ENCODE data around the gene RPTOR.

The RPTOR gene

DNA sequence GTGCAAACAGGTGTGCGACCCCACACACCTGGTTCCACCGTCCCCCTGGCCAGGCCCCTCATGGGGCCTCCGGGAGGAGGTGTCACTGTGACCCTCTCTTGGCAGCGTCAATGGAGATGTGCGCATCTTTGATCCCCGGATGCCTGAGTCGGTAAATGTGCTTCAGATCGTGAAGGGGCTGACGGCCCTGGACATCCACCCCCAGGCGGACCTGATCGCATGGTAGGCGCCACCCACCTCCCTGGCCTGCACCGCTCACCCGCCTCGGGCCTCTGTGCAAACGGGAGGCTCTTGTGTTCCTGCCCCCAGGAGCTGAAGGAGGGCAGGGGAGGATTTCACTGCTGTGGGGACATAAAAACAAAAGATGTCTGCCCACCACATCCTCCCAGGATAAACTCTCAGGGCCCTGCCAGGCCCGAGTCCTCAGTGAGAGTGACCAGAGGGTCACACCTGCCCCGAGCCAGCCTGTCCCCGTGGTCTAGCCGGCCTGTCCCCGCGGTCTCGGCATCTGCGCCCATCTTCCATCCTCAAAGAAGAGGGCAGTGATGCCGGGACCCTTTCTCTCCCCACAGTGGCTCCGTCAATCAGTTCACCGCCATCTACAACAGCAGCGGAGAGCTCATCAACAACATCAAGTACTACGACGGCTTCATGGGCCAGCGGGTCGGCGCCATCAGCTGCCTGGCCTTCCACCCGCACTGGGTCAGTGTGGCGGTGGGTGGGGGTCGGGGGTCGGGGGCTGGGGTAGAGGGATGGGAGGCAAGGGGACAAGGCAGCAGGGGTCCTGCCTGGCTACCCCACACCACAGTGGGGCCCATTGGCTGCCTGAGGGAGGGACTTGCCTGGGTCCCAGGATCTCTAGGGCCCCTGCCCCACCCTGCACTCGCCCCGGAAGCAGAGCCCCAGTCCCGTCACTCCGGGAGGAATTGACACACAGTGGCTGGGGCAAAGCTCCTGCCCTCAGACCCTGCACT, 418.0 kb downstream of the RPTOR start:
- DNase-seq (ENCODE audit: low read depth, low spot score), result no peak
- H3K27ac ChIP-seq, result no peak overlapping the region
- no peaks in the 10 kb centered on the region for H3K36me3 ChIP-seq (ENCODE audit: insufficient read depth, low read length)
- H3K4me3 ChIP-seq, result no peak overlapping the region
- H3K9ac ChIP-seq (ENCODE audit: insufficient read length), result no peak overlapping the region
- H3K9me3 ChIP-seq (ENCODE audit: low read depth, low read length), result no peaks in the 10 kb centered on the region
- no peak for TF ChIP-seq EZH2 (IDR thresholded peaks at IDR 0.05)
- no peak for TF ChIP-seq FOXP2 (optimal IDR thresholded peaks at IDR 0.05; ENCODE audit: control extremely low read depth, extremely low read length, insufficient read depth)
- TF ChIP-seq POLR2AphosphoS5 (IDR thresholded peaks at IDR 0.05; ENCODE audit: borderline replicate concordance, low read depth, low read length), result no peak

DNA sequence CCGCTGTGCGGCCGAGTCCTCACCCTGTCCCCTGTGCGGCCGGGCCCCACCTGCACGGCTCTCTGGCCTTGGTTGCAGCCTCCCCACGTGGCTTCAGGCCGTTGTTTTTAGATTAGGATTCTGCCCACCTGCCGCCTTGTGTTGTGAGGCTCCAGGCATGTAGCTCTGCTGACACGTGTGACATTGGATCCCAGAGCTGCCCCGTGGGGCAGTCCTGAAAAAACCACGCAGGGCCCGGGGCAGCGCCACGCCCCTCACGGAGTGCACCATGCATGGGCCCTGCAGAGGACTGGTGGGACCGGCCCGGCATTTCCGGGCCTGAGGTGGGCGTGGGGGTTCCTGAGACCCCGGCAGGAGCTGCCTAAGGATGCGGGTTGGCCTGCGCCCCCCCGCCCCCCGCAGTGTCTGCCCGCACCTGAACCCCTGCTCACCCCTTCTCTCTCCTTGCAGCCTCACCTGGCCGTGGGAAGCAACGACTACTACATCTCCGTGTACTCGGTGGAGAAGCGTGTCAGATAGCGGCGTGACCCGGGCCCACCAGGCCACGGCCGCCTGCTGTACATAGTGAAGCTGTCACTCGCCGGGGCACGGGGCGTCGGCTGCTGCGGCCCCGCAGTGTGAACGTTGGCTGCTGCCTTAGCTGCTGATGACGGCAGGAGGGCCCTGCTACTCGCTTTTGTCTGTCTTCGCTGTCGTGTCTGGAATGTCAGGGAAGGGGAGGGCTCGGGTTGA, 419.3 kb downstream of the RPTOR start:
- Histone ChIP-seq H3K4me3 (no peak overlapping the region), H3K9ac (ENCODE audit: insufficient read length) (no peak overlapping the region), H3K9me3 (ENCODE audit: low read depth, low read length) (no peaks in the 10 kb centered on the region), H3K36me3 (ENCODE audit: insufficient read depth, low read length) (no peaks in the 10 kb centered on the region), H3K27ac (no peak overlapping the region)
- no peak for TF ChIP-seq EZH2 (IDR thresholded peaks at IDR 0.05)
- TF ChIP-seq FOXP2 (optimal IDR thresholded peaks at IDR 0.05; ENCODE audit: control extremely low read depth, extremely low read length, insufficient read depth), result no peak
- no peak for TF ChIP-seq POLR2AphosphoS5 (IDR thresholded peaks at IDR 0.05; ENCODE audit: borderline replicate concordance, low read depth, low read length)
- no peak for DNase-seq (ENCODE audit: low read depth, low spot score)

- no peaks in the 10 kb centered on the region for H3K36me3 ChIP-seq (ENCODE audit: insufficient read depth, low read length)
- H3K9me3 ChIP-seq (ENCODE audit: low read depth, low read length), result no peaks in the 10 kb centered on the region
- no peak overlapping the region for H3K4me3 ChIP-seq
- H3K9ac ChIP-seq (ENCODE audit: insufficient read length), result no peak overlapping the region
- H3K27ac ChIP-seq, result no peak overlapping the region
- DNase-seq (ENCODE audit: low read depth, low spot score), result no peak
- TF ChIP-seq EZH2 (IDR thresholded peaks at IDR 0.05), result no peak
- TF ChIP-seq FOXP2 (optimal IDR thresholded peaks at IDR 0.05; ENCODE audit: control extremely low read depth, extremely low read length, insufficient read depth), result no peak
- TF ChIP-seq POLR2AphosphoS5 (IDR thresholded peaks at IDR 0.05; ENCODE audit: borderline replicate concordance, low read depth, low read length), result no peak
Observed at GRCh38 chr17:80964544-80964856, 419.9 kb downstream of the RPTOR start.

DNA sequence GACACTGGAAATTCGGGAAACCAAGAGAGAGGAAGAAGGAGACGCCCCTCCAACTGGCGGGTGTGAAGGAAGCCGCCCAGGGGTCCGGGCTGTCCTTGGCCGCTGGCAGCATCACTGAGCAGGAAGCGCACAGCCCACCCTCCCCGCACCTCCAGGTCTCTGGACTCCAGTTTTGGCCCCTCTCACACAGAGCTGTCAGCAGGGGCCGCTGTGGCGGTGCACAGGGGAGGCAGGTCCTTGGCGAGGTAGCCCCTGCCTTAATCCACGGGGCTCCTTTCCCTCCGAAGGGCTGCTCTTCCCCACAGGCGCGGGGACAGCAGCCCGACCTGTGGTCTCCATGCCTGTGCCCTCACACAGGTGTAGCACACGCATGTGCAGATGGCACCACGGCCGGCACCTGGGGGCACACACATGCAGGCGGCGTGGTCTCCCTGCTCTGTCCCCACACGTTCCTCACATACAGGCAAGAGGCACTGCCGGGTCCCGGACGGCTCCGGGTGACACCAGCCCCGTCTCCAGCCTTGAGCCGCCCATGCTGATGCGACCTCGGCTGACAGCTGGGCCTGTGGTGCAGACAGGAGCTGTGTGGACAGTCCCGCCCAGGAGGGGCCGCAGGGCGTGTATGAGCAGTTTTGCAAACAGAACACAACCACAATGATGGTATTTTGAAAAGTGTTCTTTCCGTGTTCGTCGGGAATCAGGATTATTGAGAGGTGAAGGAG, 420.4 kb downstream of the RPTOR start:
- Histone ChIP-seq H3K4me3 (no peak overlapping the region), H3K9me3 (ENCODE audit: low read depth, low read length) (no peaks in the 10 kb centered on the region), H3K27ac (no peak overlapping the region), H3K9ac (ENCODE audit: insufficient read length) (no peak overlapping the region), H3K36me3 (ENCODE audit: insufficient read depth, low read length) (no peaks in the 10 kb centered on the region)
- TF ChIP-seq EZH2 (IDR thresholded peaks at IDR 0.05), result no peak
- DNase-seq (ENCODE audit: low read depth, low spot score), result no peak

DNA sequence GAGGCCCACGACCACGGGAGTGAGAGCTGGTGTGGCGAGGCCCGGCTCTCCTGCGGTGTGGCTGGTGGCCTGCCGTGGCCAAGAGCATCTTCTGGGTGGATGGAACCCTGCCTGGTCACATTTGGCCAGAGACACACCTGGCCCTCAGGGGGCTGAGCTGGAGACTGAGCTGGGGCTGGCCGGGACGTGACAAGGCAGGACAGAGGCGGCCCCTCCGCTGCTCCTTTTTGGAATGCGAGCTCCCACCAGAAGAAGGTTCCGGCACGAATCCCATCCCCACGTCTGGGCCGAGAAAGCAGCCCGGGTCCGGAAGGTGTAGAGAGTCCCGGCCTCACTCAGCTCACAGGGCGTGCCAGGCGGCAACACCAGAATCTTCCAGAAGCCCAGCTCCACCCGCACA, 421.0 kb downstream of the RPTOR start:
- TF ChIP-seq FOXP2 (optimal IDR thresholded peaks at IDR 0.05; ENCODE audit: control extremely low read depth, extremely low read length, insufficient read depth) (no peak), POLR2AphosphoS5 (IDR thresholded peaks at IDR 0.05; ENCODE audit: borderline replicate concordance, low read depth, low read length) (0 out of 2 replicates have a peak, but pooled peaks have one; percentile 5)
- H3K9me3 ChIP-seq (ENCODE audit: low read depth, low read length), result no peaks in the 10 kb centered on the region
- DNase-seq (ENCODE audit: low read depth, low spot score), result no peak
- no peak overlapping the region for H3K4me3 ChIP-seq
- H3K36me3 ChIP-seq (ENCODE audit: insufficient read depth, low read length), result no peaks in the 10 kb centered on the region
- no peak overlapping the region for H3K27ac ChIP-seq
- H3K9ac ChIP-seq (ENCODE audit: insufficient read length), result no peak overlapping the region

DNA sequence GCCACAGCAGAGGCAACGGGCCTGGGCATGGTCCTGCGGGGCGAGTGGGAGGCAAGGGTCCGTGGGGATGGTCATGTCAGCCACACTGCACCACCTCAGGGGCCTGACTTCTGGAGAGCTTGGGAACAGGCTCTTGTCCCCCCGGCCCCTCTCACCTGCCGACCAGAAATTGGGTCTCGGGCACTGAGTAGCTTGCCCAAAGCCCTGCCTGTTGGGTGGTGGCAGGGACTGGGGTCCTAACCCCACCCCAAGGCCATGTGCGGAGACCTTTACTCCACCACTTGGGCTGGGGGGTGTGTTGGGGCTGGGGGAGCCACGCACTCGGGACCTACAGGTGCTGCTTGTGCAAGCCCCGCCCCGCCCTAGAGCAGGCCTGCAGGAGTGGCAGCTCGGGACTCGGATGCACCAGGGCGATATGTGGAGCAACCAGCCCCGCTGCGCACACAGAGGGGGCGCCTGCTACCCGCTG, 422.8 kb downstream of the RPTOR start:
- no peak overlapping the region for H3K4me3 ChIP-seq
- no peak for DNase-seq (ENCODE audit: low read depth, low spot score)
- TF ChIP-seq POLR2AphosphoS5 (IDR thresholded peaks at IDR 0.05; ENCODE audit: borderline replicate concordance, low read depth, low read length), result peak; percentile 15; the same call in 1 of the 2 replicates
- TF ChIP-seq EZH2 (IDR thresholded peaks at IDR 0.05), result no peak
- no peaks in the 10 kb centered on the region for H3K9me3 ChIP-seq (ENCODE audit: low read depth, low read length)
- no peaks in the 10 kb centered on the region for H3K36me3 ChIP-seq (ENCODE audit: insufficient read depth, low read length)
- H3K27ac ChIP-seq, result no peak overlapping the region
- H3K9ac ChIP-seq (ENCODE audit: insufficient read length), result no peak overlapping the region

GRCh38 chr17:80968602-80969029, 424.0 kb downstream of the RPTOR start:
- no peak overlapping the region for H3K27ac ChIP-seq
- no peak overlapping the region for H3K9ac ChIP-seq (ENCODE audit: insufficient read length)
- H3K9me3 ChIP-seq (ENCODE audit: low read depth, low read length), result no peaks in the 10 kb centered on the region
- no peak for DNase-seq (ENCODE audit: low read depth, low spot score)
- no peaks in the 10 kb centered on the region for H3K36me3 ChIP-seq (ENCODE audit: insufficient read depth, low read length)
- no peak for TF ChIP-seq POLR2AphosphoS5 (IDR thresholded peaks at IDR 0.05; ENCODE audit: borderline replicate concordance, low read depth, low read length)
- TF ChIP-seq FOXP2 (optimal IDR thresholded peaks at IDR 0.05; ENCODE audit: control extremely low read depth, extremely low read length, insufficient read depth), result peak; percentile 54
- no peak overlapping the region for H3K4me3 ChIP-seq

- no peak for DNase-seq (ENCODE audit: low read depth, low spot score)
- Histone ChIP-seq H3K27ac (no peak overlapping the region), H3K4me3 (no peak overlapping the region), H3K9ac (ENCODE audit: insufficient read length) (no peak overlapping the region), H3K36me3 (ENCODE audit: insufficient read depth, low read length) (no peaks in the 10 kb centered on the region), H3K9me3 (ENCODE audit: low read depth, low read length) (no peaks in the 10 kb centered on the region)
- TF ChIP-seq POLR2AphosphoS5 (IDR thresholded peaks at IDR 0.05; ENCODE audit: borderline replicate concordance, low read depth, low read length) (no peak), EZH2 (IDR thresholded peaks at IDR 0.05) (no peak), FOXP2 (optimal IDR thresholded peaks at IDR 0.05; ENCODE audit: control extremely low read depth, extremely low read length, insufficient read depth) (no peak)
Observed at GRCh38 chr17:80969030-80969673, 424.5 kb downstream of the RPTOR start.
